ENCODE measurements around the gene CX3CL1. TPM values are rescaled to one million over a fixed set of nuclear protein-coding genes. Genes with fewer than 3 reads are reported as not detected.

Gene CX3CL1
- total and polyA plus RNA-seq, 2 of the 4 experiments (the other 2 are of a cell fraction), result 0.18 to 0.77 TPM

DNA sequence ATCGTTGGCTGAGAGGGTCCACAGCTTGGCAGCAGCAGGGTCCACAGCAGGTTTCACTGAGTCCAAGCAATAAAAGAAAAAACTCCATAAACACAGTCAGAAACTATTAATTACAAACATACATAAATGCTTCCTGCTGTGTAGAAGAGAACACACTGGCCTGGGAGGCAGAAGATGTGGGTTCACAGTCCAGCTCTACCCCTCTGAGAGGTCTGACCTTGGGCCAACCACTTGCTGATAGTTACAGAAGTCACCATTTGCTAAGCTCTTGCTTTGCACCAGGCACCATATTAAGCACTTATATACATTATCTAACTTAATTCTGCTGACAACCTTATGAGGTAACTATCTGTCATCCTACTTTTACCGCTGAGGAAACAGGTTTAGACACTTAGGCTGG lies 60.2 kb downstream of the CX3CL1 start:
- Histone ChIP-seq H2BK5ac (ENCODE audit: low read depth, low read length, poor library complexity, severe bottlenecking) (no peak overlapping the region), H3K27me3 (ENCODE audit: control insufficient read depth, insufficient read depth, low read length) (no peaks in the 10 kb centered on the region), H2AK9ac (replicated peaks; ENCODE audit: low read depth, low read length, poor library complexity) (no peak overlapping the region), H4K20me1 (ENCODE audit: insufficient read depth, low read length) (no peaks in the 10 kb centered on the region), H2AFZ (replicated peaks; ENCODE audit: low read length, poor library complexity) (no peak overlapping the region), H2AK5ac (ENCODE audit: low read depth, low read length) (no peak overlapping the region), H4K5ac (ENCODE audit: low read depth, low read length) (no peak overlapping the region), H2BK15ac (ENCODE audit: low read depth, low read length) (no peak overlapping the region), H3K4me2 (ENCODE audit: low read depth, low read length) (no peak overlapping the region), H3K9ac (ENCODE audit: low read depth, low read length) (no peak overlapping the region), H3K4ac (ENCODE audit: low read depth, low read length) (no peak overlapping the region), H3K4me3 (ENCODE audit: insufficient read depth, low read depth, low read length) (no peak overlapping the region), H3K79me1 (ENCODE audit: low read depth in 1 of 2, low read length in 2 of 2) (0 out of 4 replicates have a peak, but pooled peaks cover 0 to 3% of the 10 kb centered on the region in 2 experiments), H3K4me1 (ENCODE audit: control insufficient read depth, insufficient read depth, low read length) (no peaks in the 10 kb centered on the region; the same call in 1 of the 2 replicates), H3K9me3 (ENCODE audit: control insufficient read depth, insufficient read depth, low read length) (no peaks in the 10 kb centered on the region), H4K8ac (ENCODE audit: low read depth in 2 of 2, low read length in 2 of 2) (no peak overlapping the region), H3K27ac (ENCODE audit: insufficient read depth, low read length) (no peak overlapping the region), H2BK20ac (ENCODE audit: low read depth, low read length) (no peak overlapping the region), H3K36me3 (ENCODE audit: control insufficient read depth, insufficient read depth, low read length) (peaks cover 55% of the 10 kb centered on the region), H2BK120ac (ENCODE audit: low read depth, low read length) (no peak overlapping the region), H4K91ac (ENCODE audit: insufficient read depth, low read depth, low read length) (no peak overlapping the region), H3K14ac (replicated peaks; ENCODE audit: low read depth, low read length) (no peak overlapping the region), H3K18ac (ENCODE audit: low read depth, low read length) (no peak overlapping the region), H3K9me1 (ENCODE audit: insufficient read depth, low read length) (no peaks in the 10 kb centered on the region), H3K56ac (ENCODE audit: extremely low read depth, insufficient read depth, low read length) (no peak overlapping the region), H3K23ac (ENCODE audit: low read depth, low read length) (no peak overlapping the region)
- no peak for ATAC-seq (ENCODE audit: low read depth)
- dilution Hi-C loops (cut with HindIII; ENCODE audit: low sequenced_read_pairs, unreplicated experiment) (no loop called here), intact Hi-C loops (cut with micrococcal nuclease) (no loop called here), in situ Hi-C loops (cut with MboI; ENCODE audit: low sequenced_read_pairs) (no loop called here)
- no peak for DNase-seq
- ChIA-PET POLR2A (ENCODE audit: unreplicated experiment) (no interaction called here), CTCF (interaction anchor here (1.2 kb wide), 1 partner anchor 14 kb away, joined by 3 read pairs; no protein-coding TSS in a partner anchor)
- TF ChIP-seq RAD21 (IDR thresholded peaks at IDR 0.05; ENCODE audit: low read length), result no peak
- TF ChIP-seq NFE2L2 (IDR thresholded peaks at IDR 0.05; ENCODE audit: low read depth, low read length), result no peak
- no peak for TF ChIP-seq MAFK (IDR thresholded peaks at IDR 0.05; ENCODE audit: low read depth, low read length)
- TF ChIP-seq RFX5 (IDR thresholded peaks at IDR 0.05; ENCODE audit: low read depth, low read length), result no peak
- no peak for TF ChIP-seq SMC3 (IDR thresholded peaks at IDR 0.05; ENCODE audit: low read depth, low read length)
- TF ChIP-seq, protein P1, sequence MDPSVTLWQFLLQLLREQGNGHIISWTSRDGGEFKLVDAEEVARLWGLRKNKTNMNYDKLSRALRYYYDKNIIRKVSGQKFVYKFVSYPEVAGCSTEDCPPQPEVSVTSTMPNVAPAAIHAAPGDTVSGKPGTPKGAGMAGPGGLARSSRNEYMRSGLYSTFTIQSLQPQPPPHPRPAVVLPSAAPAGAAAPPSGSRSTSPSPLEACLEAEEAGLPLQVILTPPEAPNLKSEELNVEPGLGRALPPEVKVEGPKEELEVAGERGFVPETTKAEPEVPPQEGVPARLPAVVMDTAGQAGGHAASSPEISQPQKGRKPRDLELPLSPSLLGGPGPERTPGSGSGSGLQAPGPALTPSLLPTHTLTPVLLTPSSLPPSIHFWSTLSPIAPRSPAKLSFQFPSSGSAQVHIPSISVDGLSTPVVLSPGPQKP (IDR thresholded peaks at IDR 0.05; ENCODE audit: borderline replicate concordance, low read depth, low read length), result no peak
- TF ChIP-seq, protein P2, sequence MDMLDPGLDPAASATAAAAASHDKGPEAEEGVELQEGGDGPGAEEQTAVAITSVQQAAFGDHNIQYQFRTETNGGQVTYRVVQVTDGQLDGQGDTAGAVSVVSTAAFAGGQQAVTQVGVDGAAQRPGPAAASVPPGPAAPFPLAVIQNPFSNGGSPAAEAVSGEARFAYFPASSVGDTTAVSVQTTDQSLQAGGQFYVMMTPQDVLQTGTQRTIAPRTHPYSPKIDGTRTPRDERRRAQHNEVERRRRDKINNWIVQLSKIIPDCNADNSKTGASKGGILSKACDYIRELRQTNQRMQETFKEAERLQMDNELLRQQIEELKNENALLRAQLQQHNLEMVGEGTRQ (IDR thresholded peaks at IDR 0.05; ENCODE audit: low read depth, low read length), result no peak
- no peak for TF ChIP-seq POLR2A (IDR thresholded peaks at IDR 0.05; ENCODE audit: low read depth, low read length)
- TF ChIP-seq MXI1 (IDR thresholded peaks at IDR 0.05; ENCODE audit: borderline replicate concordance, low read depth, low read length), result no peak
- no peak for TF ChIP-seq MAZ (IDR thresholded peaks at IDR 0.05; ENCODE audit: borderline replicate concordance, low read depth, low read length)
- TF ChIP-seq BHLHE40 (IDR thresholded peaks at IDR 0.05; ENCODE audit: low read depth, low read length), result no peak
- no peak for TF ChIP-seq RCOR1 (IDR thresholded peaks at IDR 0.05; ENCODE audit: insufficient replicate concordance, low read length)
- TF ChIP-seq, protein P3, sequence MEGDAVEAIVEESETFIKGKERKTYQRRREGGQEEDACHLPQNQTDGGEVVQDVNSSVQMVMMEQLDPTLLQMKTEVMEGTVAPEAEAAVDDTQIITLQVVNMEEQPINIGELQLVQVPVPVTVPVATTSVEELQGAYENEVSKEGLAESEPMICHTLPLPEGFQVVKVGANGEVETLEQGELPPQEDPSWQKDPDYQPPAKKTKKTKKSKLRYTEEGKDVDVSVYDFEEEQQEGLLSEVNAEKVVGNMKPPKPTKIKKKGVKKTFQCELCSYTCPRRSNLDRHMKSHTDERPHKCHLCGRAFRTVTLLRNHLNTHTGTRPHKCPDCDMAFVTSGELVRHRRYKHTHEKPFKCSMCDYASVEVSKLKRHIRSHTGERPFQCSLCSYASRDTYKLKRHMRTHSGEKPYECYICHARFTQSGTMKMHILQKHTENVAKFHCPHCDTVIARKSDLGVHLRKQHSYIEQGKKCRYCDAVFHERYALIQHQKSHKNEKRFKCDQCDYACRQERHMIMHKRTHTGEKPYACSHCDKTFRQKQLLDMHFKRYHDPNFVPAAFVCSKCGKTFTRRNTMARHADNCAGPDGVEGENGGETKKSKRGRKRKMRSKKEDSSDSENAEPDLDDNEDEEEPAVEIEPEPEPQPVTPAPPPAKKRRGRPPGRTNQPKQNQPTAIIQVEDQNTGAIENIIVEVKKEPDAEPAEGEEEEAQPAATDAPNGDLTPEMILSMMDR (conservative IDR thresholded peaks at IDR 0.05; ENCODE audit: low read depth, low read length), result no peak
- no peak for TF ChIP-seq CEBPB (IDR thresholded peaks at IDR 0.05; ENCODE audit: low read depth, low read length)
- no peak for TF ChIP-seq CHD1 (IDR thresholded peaks at IDR 0.05; ENCODE audit: low read depth, low read length)
- no TSS peak for BruUV-seq (replicated peaks)
- WGBS, 2 experiments (ENCODE audit: extremely low coverage in 2 of 2, insufficient read length in 1 of 2), result no CpG with 5 or more reads among the region's 2 CpGs
